ENCODE measurements around the gene LNX2.

The LNX2 gene

GRCh38 chr13:27657724-27658123, 37.4 kb upstream of the LNX2 start:
- H3K4me1 ChIP-seq (ENCODE audit: control insufficient read depth in 1 of 2, insufficient read depth in 2 of 2, low read length in 2 of 2) = no peaks in the 10 kb centered on the region

DNA sequence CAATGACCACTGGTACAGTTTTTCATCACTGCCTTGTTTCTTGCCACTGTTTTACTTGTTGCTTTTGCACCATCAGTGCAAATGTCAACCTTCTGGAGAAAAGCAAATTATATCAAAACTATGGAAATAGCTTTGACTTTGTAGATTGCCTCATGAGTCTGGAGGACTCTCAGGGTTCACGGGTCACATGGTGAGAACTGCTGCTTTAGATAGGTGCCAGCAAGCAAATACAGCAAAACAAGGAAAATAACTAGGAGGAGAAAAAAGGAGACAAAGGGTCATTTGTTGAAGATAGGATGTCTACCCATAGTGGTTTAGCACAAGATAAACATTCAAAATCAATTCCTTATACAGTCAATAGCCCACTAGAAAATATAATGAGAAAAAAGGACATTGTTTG, 34.5 kb upstream of the LNX2 start:
- Histone ChIP-seq H3K27me3 (ENCODE audit: low read depth, low read length) (no peaks in the 10 kb centered on the region), H3K9me3 (ENCODE audit: control insufficient read depth in 1 of 2, low read length in 2 of 2) (peaks cover 5 to 9% of the 10 kb centered on the region in 2 donors), H3K4me3 (ENCODE audit: low read depth in 1 of 2, low read length in 2 of 2) (no peak overlapping the region), H3K27ac (ENCODE audit: low read length) (no peak overlapping the region), H3K36me3 (ENCODE audit: control insufficient read depth in 1 of 2, insufficient read depth in 2 of 2, low read length in 2 of 2) (peaks cover 9 to 14% of the 10 kb centered on the region in 2 donors), H3K4me1 (ENCODE audit: control insufficient read depth in 1 of 2, insufficient read depth in 2 of 2, low read length in 2 of 2) (no peaks in the 10 kb centered on the region)

More at GRCh38 chr13:27657724-27658123, 37.4 kb upstream of the LNX2 start:
- no peaks in the 10 kb centered on the region for H3K27me3 ChIP-seq (ENCODE audit: low read depth, low read length)
- no peaks in the 10 kb centered on the region for H3K9me3 ChIP-seq (ENCODE audit: control insufficient read depth in 1 of 2, low read length in 2 of 2)
- no peak overlapping the region for H3K4me3 ChIP-seq (ENCODE audit: low read depth in 1 of 2, low read length in 2 of 2)
- no peak overlapping the region for H3K27ac ChIP-seq (ENCODE audit: low read length)
- no peaks in the 10 kb centered on the region for H3K36me3 ChIP-seq (ENCODE audit: control insufficient read depth in 1 of 2, insufficient read depth in 2 of 2, low read length in 2 of 2)

DNA sequence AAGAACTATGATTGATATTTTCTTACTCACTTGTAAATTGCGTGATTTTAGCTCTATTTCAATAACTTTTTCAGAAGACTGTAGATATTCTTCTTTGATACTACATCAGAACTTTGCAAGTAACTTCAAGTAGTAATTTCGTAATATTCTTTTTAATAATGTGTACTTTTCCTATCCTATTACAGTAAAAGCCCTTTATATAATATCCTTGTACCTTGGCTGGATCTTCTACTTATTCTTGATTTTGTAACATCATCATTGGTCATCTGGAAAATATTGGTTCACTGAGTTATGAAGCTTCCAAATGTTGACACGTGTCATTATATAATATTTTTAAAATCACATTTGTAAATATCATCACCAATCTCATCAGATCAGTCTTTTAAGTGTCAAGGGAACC, 33.7 kb upstream of the LNX2 start:
- no peak overlapping the region for H3K27ac ChIP-seq (ENCODE audit: low read length)
- no peaks in the 10 kb centered on the region for H3K27me3 ChIP-seq (ENCODE audit: low read depth, low read length)
- H3K36me3 ChIP-seq (ENCODE audit: control insufficient read depth in 1 of 2, insufficient read depth in 2 of 2, low read length in 2 of 2) = peaks cover 12 to 21% of the 10 kb centered on the region in 2 donors
- H3K9me3 ChIP-seq (ENCODE audit: control insufficient read depth in 1 of 2, low read length in 2 of 2) = peaks cover 5 to 10% of the 10 kb centered on the region in 2 donors
- no peaks in the 10 kb centered on the region for H3K4me1 ChIP-seq (ENCODE audit: control insufficient read depth in 1 of 2, insufficient read depth in 2 of 2, low read length in 2 of 2)
- no peak overlapping the region for H3K4me3 ChIP-seq (ENCODE audit: low read depth in 1 of 2, low read length in 2 of 2)

DNA sequence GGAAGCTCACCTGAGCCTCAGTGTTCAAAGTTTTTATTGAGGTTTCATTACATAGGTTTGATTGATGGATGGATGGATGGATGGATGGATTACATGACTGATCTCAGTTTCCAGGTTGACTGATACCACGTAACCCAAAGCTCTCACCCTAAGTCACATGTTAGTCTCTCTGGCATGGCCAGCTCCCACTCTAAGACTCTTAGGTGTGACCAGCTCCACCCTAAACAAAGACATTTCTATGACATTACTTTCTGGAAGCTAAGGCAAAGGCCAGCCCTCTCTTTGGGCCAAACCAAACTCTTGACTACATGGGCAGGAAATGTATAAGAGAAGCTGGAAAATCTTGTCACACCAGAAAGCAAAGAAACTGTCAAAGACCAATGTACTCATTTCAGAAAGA, 30.0 kb upstream of the LNX2 start:
- H3K36me3 ChIP-seq (ENCODE audit: control insufficient read depth in 1 of 2, insufficient read depth in 2 of 2, low read length in 2 of 2) = peaks cover 16 to 25% of the 10 kb centered on the region in 2 donors
- H3K9me3 ChIP-seq (ENCODE audit: control insufficient read depth in 1 of 2, low read length in 2 of 2) = peaks cover 5 to 10% of the 10 kb centered on the region in 2 donors
- peaks cover 0 to 3% of the 10 kb centered on the region in 2 donors for H3K4me1 ChIP-seq (ENCODE audit: control insufficient read depth in 1 of 2, insufficient read depth in 2 of 2, low read length in 2 of 2)
- H3K4me3 ChIP-seq (ENCODE audit: low read depth in 1 of 2, low read length in 2 of 2) = no peak overlapping the region
- no peaks in the 10 kb centered on the region for H3K27me3 ChIP-seq (ENCODE audit: low read depth, low read length)
- no peak overlapping the region for H3K27ac ChIP-seq (ENCODE audit: low read length)

GRCh38 chr13:27644302-27644701, 24.0 kb upstream of the LNX2 start:
- H3K4me1 ChIP-seq (ENCODE audit: control insufficient read depth in 1 of 2, insufficient read depth in 2 of 2, low read length in 2 of 2) = peaks cover 8 to 40% of the 10 kb centered on the region in 2 donors
- H3K27me3 ChIP-seq (ENCODE audit: low read depth, low read length) = no peaks in the 10 kb centered on the region
- H3K27ac ChIP-seq (ENCODE audit: low read length) = peak overlapping the region; percentile 39
- H3K36me3 ChIP-seq (ENCODE audit: control insufficient read depth in 1 of 2, insufficient read depth in 2 of 2, low read length in 2 of 2) = peaks cover 4 to 6% of the 10 kb centered on the region in 2 donors
- H3K9me3 ChIP-seq (ENCODE audit: control insufficient read depth in 1 of 2, low read length in 2 of 2) = no peaks in the 10 kb centered on the region
- H3K4me3 ChIP-seq (ENCODE audit: low read depth in 1 of 2, low read length in 2 of 2) = no peak overlapping the region

GRCh38 chr13:27643334-27644132, 23.2 kb upstream of the LNX2 start:
- Histone ChIP-seq H3K4me1 (ENCODE audit: control insufficient read depth in 1 of 2, insufficient read depth in 2 of 2, low read length in 2 of 2) (peaks cover 8 to 47% of the 10 kb centered on the region in 2 donors), H3K4me3 (ENCODE audit: low read depth in 1 of 2, low read length in 2 of 2) (no peak overlapping the region), H3K27ac (ENCODE audit: low read length) (peak overlapping the region; percentile 39), H3K9me3 (ENCODE audit: control insufficient read depth in 1 of 2, low read length in 2 of 2) (no peaks in the 10 kb centered on the region), H3K27me3 (ENCODE audit: low read depth, low read length) (no peaks in the 10 kb centered on the region), H3K36me3 (ENCODE audit: control insufficient read depth in 1 of 2, insufficient read depth in 2 of 2, low read length in 2 of 2) (no peaks in the 10 kb centered on the region)

DNA sequence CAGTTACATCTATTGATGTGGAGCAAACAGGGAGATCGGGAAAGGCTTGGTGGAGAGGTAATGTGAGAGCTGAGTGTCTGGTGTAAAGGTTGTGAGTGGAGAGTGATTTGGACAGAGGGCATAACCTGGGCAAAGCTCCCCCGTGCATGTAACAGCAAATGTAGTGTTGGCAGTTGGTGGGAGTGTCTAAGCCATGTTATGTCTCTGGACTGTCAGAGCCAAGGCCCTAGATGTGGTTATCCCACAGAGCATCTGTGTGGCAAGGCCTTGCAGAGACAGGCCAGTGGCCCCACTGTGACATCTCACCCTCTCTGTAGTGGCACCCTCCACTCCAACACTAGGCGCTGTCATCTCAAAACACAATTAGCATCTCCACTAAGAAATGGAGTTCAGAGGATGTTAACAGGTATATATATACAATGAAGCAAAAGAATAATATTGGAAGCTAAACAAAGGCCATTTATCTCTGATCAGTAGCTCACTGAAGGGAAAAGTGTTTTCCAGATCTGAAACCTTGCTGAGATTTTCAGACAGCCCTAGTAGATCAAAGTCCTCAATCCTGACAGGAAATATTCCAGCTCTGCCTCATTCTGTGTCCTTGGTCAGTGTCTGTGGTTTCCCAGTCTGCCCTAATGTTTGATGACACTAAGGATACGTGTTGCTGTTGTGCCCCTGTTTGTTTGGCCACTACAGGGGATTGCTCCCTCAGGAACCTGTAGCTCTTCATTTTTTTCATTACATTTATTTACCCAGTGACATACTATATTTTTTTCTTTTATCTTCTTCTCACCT, 21.6 kb upstream of the LNX2 start:
- H3K36me3 ChIP-seq (ENCODE audit: control insufficient read depth in 1 of 2, insufficient read depth in 2 of 2, low read length in 2 of 2) = no peaks in the 10 kb centered on the region
- no peaks in the 10 kb centered on the region for H3K9me3 ChIP-seq (ENCODE audit: control insufficient read depth in 1 of 2, low read length in 2 of 2)
- H3K27me3 ChIP-seq (ENCODE audit: low read depth, low read length) = no peaks in the 10 kb centered on the region
- no peak overlapping the region for H3K4me3 ChIP-seq (ENCODE audit: low read depth in 1 of 2, low read length in 2 of 2)
- peaks cover 8 to 62% of the 10 kb centered on the region in 2 donors for H3K4me1 ChIP-seq (ENCODE audit: control insufficient read depth in 1 of 2, insufficient read depth in 2 of 2, low read length in 2 of 2)
- no peak overlapping the region for H3K27ac ChIP-seq (ENCODE audit: low read length)

DNA sequence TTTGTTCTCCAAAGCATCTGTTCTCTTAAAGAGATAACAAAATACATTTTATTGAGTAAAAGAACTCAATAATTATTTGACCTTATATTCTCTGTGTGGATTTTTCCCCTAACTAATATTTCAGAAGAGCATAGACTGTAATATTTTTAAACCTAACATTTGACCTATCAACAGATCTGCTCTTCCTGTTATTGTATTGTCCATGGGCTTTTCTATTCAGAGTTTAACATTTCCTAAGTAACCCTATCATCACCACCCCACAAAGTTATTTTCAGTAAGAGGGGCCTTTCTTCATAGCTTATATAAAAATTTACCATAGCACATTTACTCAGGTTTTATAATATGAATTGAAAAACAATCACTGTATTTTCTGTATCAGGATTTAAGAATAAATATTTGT, 18.9 kb upstream of the LNX2 start:
- Histone ChIP-seq H3K27me3 (ENCODE audit: low read depth, low read length) (no peaks in the 10 kb centered on the region), H3K36me3 (ENCODE audit: control insufficient read depth in 1 of 2, insufficient read depth in 2 of 2, low read length in 2 of 2) (no peaks in the 10 kb centered on the region), H3K4me3 (ENCODE audit: low read depth in 1 of 2, low read length in 2 of 2) (no peak overlapping the region), H3K27ac (ENCODE audit: low read length) (no peak overlapping the region), H3K4me1 (ENCODE audit: control insufficient read depth in 1 of 2, insufficient read depth in 2 of 2, low read length in 2 of 2) (peaks cover 8 to 55% of the 10 kb centered on the region in 2 donors), H3K9me3 (ENCODE audit: control insufficient read depth in 1 of 2, low read length in 2 of 2) (no peaks in the 10 kb centered on the region)

DNA sequence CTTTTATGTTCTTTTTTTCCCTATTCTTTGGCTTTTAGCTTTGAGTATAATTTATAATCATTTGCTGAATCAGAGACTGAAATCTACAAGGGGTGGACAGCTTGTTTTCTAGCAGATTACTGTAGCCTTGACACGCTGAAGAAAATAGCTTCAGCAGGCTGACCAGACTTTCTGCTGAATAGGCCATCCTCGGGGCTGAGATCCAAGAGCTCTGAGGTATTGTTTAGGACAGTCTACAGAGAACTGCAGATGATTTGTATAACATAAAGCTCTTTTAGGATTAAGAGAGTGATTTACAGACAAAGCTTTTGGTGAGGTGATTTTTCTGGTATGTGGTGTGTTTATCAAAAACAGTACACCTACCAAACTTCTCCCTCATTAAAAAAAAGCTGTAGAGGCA, 18.2 kb upstream of the LNX2 start:
- Histone ChIP-seq H3K4me3 (ENCODE audit: low read depth in 1 of 2, low read length in 2 of 2) (no peak overlapping the region), H3K4me1 (ENCODE audit: control insufficient read depth in 1 of 2, insufficient read depth in 2 of 2, low read length in 2 of 2) (peaks cover 5 to 49% of the 10 kb centered on the region in 2 donors), H3K27ac (ENCODE audit: low read length) (no peak overlapping the region), H3K27me3 (ENCODE audit: low read depth, low read length) (no peaks in the 10 kb centered on the region), H3K36me3 (ENCODE audit: control insufficient read depth in 1 of 2, insufficient read depth in 2 of 2, low read length in 2 of 2) (no peaks in the 10 kb centered on the region), H3K9me3 (ENCODE audit: control insufficient read depth in 1 of 2, low read length in 2 of 2) (no peaks in the 10 kb centered on the region)

DNA sequence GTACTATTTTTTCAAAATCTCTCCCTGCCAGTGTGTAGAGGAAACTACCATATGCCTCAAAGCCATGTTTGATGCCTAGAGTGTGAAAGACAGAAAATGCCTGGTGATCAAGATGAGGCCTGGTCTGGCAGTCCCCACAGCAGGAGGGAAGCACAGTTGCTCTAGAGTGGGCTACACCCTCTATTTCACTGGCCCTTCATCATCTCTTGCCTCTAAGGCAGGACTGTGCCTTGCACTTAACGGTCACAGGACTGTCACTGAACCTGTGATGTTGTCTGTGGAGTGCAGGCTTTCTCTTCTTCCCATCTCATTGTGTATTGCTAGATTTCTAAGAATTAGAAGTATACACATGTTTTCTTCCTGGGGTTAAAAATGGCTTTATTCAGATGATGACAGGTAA, 17.7 kb upstream of the LNX2 start:
- H3K27ac ChIP-seq (ENCODE audit: low read length) = no peak overlapping the region

GRCh38 chr13:27637289-27637626, 16.9 kb upstream of the LNX2 start:
- Histone ChIP-seq H3K27me3 (ENCODE audit: low read depth, low read length) (no peaks in the 10 kb centered on the region), H3K4me3 (ENCODE audit: low read depth in 1 of 2, low read length in 2 of 2) (no peak overlapping the region), H3K36me3 (ENCODE audit: control insufficient read depth in 1 of 2, insufficient read depth in 2 of 2, low read length in 2 of 2) (no peaks in the 10 kb centered on the region), H3K27ac (ENCODE audit: low read length) (no peak overlapping the region), H3K9me3 (ENCODE audit: control insufficient read depth in 1 of 2, low read length in 2 of 2) (no peaks in the 10 kb centered on the region), H3K4me1 (ENCODE audit: control insufficient read depth in 1 of 2, insufficient read depth in 2 of 2, low read length in 2 of 2) (peaks cover 5 to 42% of the 10 kb centered on the region in 2 donors)

More for the DNA sequence above, 17.7 kb upstream of the LNX2 start:
- Histone ChIP-seq H3K4me3 (ENCODE audit: low read depth in 1 of 2, low read length in 2 of 2) (no peak overlapping the region), H3K9me3 (ENCODE audit: control insufficient read depth in 1 of 2, low read length in 2 of 2) (no peaks in the 10 kb centered on the region), H3K27me3 (ENCODE audit: low read depth, low read length) (no peaks in the 10 kb centered on the region), H3K4me1 (ENCODE audit: control insufficient read depth in 1 of 2, insufficient read depth in 2 of 2, low read length in 2 of 2) (peaks cover 5 to 50% of the 10 kb centered on the region in 2 donors), H3K36me3 (ENCODE audit: control insufficient read depth in 1 of 2, insufficient read depth in 2 of 2, low read length in 2 of 2) (no peaks in the 10 kb centered on the region)

Measured in muscle layer of duodenum (tissue), 2 donors.